ENCODE results near the gene LCE1B.

Gene LCE1B, protein sequence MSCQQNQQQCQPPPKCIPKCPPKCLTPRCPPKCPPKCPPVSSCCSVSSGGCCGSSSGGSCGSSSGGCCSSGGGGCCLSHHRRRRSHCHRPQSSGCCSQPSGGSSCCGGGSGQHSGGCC

DNA sequence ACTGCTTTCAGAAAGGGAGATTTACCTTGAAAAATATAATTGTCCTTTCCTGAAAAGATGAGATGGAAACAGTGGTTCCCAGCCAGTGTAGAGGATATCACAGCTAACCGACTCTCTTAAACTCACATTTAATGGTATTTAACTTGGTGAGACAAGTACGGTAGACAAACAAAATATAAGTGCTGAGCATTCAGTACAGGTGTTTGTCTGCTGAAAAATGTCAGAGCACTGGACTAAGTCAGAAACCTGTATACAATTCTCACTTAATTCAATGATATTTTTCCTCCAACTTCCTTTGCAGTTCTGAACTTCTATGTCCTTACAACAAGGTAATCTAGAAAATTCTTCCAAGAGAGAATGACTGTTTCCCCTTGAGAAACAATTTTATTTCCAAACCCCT lies at the start of gene LCE1B:
LCE1B (plus strand) TSS at position 301 of the 400 bp plus-strand sequence. CDS start 476 bp downstream, outside the sequence.
- no peak for DNase-seq

DNA sequence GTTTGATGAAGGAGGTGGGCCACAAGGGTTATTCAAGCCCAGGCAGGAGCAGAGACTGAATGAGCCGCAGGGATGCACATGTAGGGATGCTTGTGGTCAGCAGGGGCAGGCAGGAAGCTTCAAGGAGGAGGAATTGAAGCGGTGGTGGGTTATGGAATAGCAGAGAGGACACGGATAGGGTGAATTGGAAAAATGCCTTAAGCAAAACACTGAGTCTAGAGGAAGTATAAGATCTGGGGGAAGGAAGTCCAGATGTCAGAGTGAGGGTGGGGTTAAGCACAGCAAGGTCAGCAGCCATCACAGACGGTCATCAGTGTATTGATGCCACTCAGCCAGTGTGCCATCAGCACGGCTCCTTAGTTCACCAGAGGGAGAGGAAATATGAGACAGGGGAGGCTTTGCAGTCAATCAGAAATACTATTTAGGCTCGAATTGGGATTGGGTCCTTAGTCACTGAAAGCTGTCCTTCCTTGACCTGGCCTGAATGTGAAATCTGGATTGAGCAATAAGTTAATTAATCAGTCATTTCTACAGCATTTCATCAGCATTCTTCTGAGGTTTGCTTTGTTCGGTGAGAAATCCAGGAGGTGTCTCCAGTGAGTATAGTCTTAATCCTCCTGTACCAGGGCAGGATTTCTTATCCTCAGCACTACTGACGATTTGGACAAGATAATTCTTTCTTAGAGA lies 42.8 kb upstream of the LCE1B start:
- DNase-seq = no peak

DNA sequence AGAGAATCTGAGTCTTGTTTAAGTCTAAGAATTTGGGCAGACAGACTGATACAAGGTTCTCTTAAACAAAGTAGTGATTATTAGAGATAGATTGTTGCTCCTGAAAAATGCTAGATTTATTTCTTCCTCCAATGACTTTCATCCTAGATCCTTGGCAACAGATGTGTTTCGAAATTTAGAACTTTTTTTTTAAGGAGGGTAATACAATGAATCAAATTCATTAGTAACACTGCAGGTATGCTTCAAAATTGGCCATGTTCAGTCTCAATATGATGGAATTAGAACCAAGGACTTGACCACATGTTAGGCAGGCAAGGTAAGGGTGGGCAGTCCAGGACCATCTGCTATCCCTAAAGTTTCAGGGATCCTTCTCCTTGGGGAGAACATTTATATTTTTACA lies 41.4 kb upstream of the LCE1B start:
- DNase-seq = no peak

DNA sequence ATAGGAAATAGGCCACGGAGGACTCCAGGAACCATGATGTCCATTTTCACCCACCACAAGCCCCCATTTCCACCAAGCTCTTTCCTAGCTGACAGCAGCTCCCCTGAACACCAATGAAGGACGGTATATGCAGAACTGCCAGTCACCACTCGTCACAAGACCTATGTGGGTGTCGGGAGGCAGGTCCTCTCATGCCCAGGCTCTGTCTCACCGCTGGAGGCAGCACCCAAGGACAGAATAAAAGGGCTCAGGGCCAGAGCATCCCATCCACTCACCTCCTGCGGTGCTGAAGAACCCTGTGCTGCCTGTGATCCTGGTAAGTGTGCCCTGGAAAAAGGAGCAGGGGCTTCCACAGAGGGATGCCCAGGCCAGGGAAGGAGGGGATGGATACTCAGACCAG lies 36.9 kb upstream of the LCE1B start, which contains the start of gene LCE1F:
LCE1F (plus strand) TSS at position 266 of the 400 bp plus-strand sequence. CDS start 1,232 bp downstream, outside the sequence.
- no peak for DNase-seq

DNA sequence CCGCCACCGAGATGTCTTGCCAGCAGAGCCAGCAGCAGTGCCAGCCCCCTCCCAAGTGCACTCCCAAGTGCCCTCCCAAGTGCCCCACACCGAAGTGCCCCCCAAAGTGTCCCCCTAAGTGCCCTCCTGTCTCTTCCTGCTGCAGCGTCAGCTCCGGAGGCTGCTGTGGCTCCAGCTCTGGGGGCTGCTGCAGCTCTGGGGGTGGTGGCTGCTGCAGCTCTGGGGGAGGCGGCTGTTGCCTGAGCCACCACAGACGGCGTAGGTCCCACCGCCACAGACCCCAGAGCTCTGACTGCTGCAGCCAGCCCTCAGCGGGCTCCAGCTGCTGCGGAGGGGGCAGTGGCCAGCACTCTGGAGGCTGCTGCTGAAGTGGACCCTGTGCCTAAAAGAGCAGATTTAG lies 35.4 kb upstream of the LCE1B start:
- no peak for DNase-seq

DNA sequence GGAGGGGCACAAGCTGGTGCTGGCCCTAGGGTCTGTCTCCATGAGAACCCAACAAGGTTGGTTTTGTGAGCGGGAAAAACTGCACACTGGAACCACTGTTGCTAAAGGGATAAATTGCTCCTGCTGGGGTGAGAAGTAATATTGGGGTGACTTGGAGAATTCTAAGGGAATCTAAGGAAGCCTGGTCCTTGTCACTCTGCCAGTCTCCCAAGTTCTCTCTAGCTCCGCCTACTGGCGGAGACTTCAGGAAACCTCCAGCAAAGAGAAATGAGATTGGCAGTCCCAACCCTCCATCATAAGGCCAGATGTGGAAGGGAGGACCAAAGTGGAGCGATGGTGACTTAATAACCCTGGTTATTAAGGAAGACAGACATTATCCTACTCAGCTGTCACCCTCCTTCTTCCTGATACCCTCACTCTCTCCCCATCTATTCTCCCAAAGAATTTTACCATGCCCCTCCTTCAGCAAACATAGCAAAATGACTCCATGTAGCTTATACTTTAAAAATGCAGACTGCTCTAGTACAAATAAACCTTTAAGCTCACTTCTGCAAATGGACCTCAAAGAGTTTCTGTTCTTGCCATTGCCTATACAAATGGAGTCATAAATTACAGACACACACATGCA lies 34.1 kb upstream of the LCE1B start:
- DNase-seq = no peak

DNA sequence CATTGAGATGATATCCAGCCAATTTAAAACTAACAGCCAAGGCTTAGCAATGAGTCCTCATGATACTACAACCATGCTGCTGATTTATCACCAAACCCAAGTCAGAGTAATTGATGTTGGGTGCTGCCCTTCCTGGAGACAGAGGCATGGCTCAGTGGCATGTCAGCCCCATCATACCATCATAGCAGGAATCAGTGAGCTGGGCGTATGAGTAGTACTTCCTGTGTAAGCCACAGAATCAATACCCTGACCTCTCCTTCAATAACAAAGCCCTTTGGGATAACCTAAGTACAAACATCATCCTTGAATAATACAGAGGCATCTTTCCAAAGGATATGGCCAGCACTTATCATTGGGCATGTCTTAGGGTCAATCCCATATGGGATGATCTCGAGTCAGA lies 28.7 kb upstream of the LCE1B start:
- DNase-seq = no peak

DNA sequence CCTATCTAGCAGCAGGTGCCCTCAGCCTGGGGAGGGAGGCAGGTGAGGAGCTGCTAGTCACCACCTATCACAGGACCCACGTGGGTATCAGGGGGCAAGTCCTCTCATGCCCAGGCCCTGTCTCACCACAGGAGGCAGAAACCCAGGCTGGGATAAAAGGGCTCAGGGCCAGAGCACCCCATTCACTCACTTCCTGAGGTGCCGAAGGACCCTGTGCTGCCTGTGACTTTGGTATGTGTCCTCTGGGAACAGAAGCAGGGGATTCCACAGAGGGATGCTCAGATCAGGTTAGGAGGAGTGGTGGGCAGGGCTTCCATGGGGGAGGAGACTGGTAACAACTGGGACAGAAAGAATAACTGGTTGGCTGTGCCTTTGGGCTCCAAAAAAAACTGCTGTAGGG lies 25.7 kb upstream of the LCE1B start, which contains the start of gene LCE1E:
LCE1E (plus strand) TSS at position 181 of the 400 bp plus-strand sequence. CDS start 1,043 bp downstream, outside the sequence.
- DNase-seq = no peak

DNA sequence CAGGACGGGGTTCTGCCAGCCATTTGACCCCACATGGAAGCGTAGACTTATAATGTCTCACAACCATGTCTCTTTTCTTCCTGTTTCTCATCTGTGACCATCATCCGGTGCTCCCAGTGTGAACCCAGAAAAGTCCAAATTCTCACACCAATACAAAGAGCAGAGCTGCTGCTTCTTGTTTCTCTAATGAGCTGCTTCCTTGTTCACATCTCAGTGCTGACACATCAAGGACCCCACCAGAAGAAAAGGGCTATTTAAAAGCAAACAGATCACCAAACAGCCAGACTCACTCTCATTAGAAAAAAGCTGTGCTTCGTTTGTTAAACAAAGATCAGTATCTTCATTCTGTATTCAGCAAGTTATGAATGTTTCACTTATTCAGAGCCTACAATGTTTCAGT lies 16.1 kb upstream of the LCE1B start:
- no peak for DNase-seq

DNA sequence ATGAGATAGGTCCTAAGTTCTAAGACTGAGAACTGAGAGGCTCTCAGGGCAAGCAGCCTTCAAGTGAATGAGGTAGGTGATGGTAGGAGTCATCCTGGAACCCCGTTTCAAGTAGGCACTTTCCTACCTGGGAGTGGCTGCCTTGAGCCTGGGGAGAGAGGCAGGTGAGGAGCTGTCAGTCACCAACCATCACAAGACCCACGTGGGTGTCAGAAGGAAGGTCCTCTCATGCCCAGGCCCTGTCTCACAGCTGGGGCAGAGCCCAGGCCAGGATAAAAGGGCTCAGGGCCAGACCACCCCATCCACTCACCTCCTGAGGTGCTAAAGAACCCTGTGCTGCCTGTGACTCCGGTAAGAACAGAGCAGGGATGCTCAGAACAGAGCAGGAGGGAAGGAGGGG lies 15.3 kb upstream of the LCE1B start, which contains the start of gene LCE1D:
LCE1D (plus strand) TSS at position 301 of the 400 bp plus-strand sequence. CDS start 1,074 bp downstream, outside the sequence.
- no peak for DNase-seq

DNA sequence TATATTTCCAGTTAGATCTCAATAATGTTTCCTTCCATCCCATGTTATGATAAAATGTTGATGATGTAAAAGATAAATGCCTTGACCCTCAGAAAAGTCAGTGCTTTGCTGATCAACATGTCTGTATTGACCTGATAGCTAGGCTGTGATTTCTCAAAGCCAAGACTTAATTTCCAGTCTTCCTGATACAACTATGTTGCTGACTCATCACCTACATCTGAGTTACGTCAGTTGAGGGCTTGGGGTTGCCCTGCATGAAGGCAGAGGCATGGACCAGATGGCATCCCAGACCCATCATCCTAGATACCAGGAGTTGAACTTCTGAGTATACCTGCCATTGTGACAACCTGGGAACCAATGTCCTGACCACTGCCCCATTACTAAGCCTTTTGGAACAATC lies 10.4 kb upstream of the LCE1B start:
- no peak for DNase-seq

DNA sequence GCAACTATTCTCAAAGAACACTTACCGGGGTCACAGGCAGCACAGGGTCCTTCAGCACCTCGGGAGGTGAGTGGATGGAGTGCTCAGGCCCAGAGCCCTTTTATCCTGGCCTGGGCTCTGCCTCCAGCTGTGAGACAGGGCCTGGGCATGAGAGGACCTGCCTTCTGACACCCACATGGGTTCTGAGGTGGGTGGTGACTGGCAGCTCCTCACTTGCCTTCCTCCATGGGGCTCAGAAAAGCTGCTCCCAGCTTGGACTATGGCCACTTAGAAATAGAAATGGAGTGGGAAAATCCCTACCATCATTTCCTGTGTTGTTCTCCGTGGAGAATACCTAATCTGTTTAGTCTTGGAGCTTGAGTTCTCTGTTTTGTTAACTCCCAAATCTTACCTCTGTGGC lies 5.2 kb upstream of the LCE1B start, which contains the start of gene LCE1C:
LCE1C (minus strand) TSS at position 76 of the 400 bp plus-strand sequence. CDS start 1,173 bp downstream, outside the sequence.
- no peak for DNase-seq

DNA sequence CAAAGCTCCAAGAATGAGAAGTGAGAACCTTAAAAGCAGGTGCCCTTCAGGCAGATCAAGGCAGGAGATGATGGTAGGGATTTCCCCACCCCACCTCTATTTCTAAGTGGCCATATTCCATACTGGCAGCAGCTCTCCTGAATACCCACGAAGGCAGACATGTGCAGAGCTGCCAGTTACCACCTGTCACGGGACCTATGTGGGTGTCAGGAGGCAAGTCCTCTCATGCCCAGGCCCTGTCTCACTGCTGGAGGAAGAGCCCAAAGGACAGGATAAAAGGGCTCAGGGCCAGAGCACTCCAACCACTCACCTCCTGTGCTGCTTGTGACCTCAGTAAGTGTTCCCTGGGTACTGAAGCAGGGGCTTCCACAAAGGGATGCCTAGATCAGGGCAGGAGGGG lies 721 bp upstream of the LCE1B start:
- no peak for DNase-seq

DNA sequence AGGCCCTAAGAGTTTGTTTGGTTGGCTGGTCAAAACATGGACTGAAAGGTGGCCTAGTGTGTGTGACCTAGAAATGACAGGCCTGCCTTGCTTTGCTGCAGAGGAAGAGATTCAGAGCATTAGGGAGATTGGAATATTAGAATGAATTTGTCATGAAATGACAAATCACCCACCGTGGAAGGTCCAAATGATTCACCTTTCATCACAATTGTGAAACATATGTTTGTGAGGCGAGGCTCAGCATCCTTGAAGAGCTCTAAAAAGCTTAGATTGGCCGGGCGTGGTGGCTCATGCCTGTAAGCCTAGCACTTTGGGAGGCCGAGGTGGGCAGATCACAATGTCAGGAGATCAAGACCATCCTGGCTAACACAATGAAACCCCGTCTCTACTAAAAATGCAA lies 5.5 kb downstream of the LCE1B start:
- DNase-seq = no peak

DNA sequence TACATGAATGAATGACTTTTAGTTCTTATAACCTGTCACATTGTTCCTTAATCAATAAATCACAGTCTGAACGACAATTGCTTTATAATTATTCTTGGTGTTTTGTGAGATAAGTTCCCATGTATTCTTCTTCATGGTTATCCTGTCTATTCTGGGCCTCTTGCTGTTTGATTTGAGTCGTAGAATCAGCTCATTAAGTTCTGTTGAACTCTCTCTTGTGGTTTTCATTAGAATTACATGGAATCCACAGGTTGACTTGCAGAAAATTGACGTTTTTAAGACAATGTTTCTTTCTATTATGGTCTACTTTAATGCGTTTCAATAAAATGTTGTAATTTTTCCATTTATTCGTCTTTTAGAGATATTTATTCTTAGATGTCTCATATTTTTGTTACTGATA lies 11.5 kb downstream of the LCE1B start:
- DNase-seq = no peak

DNA sequence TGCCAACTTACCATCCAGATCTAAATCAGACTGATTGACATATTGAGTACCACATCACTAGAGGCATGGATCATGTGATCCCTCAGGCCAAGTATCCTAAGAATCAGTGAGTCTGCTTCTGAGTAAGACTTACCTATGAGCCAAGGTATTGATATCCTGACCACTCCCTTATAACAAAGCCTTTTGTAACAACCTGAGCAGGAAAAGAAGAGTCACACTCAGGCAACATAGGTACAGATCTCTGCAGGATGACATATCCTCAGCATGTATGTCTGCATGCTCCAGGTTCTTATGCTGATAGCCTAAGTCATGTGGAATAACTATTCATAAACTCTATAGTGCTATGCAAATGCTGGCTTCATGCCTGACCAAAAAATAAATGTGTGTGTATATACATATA lies 13.2 kb downstream of the LCE1B start:
- no peak for DNase-seq

DNA sequence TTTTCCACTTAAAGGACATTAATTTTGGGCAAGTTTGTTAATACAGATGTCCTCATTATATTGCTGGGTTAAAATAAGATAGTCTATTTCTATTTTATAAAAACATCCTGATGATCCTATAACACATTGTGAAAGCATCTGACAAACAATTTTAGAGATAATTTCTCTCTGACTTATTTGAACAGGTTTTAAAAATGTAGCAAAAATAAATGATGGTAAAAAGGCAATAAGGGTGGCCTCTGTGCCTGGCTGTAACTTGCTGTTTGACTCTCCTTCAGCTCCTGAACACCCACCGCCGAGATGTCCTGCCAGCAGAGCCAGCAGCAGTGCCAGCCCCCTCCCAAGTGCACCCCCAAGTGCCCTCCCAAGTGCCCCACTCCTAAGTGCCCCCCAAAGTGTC lies 15.4 kb downstream of the LCE1B start, which contains the start of gene LCE1A:
LCE1A (plus strand) TSS at position 301 of the 400 bp plus-strand sequence; CDS start at position 301, 0 bp downstream.
- no peak for DNase-seq

DNA sequence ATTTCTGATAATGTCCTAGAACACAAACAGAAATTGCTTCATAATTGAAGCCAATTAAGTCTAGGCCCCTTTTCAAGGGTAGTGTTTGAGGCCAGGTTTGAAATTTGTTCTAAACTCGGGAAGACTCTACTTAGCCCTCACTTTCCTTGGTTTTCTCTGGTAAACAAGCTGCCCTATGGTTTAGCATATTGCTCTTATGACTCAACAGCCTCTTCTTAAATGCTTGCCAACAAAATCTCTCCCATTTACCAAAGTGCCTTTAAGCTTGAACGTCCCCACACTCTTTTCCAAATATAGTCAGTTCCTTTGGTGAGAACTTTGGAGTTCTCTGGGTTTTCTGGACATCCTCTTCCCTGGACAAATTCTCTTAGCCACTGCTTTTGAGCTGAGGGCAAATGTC lies 25.1 kb downstream of the LCE1B start:
- no peak for DNase-seq

DNA sequence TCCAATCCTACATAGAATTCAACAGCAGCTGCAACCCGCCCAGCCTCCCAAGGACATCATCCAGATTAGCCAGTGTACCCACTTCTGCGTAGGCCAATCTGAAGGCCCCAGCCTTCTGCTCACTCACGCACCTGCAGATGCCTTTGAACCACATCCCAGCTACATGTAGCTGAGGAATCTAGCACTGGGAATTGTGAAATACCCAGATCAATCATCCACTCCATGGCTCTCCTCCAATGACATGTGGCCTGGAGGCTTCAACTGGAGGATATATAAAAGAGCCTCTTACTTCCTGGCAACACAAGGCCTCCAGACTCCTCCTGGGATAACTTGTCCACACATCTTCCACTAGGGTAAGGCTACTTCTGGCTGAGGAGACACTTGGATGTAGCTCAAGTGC lies 30.8 kb downstream of the LCE1B start, which contains the start of gene LCE6A:
LCE6A (plus strand) TSS at position 301 of the 400 bp plus-strand sequence. CDS start 665 bp downstream, outside the sequence.
- no peak for DNase-seq

DNA sequence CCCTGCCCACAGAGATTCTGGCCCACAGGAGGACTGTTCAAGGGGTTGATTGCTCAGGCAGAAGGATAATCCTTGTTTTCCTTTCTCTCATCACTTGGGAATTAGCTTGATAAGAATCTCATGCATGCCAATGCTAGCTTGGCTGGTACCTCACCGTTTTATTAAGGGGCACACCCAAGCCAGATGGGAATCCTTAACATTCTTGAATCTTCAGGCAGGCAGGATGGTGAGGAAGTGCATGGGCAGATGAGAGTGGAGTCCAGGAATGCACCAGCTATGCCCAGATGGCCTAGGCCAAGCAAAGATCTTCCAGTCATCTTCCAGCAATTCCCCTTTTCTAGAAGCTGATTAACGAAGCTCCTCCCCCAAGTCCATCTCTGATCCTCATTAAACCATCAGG lies 43.9 kb downstream of the LCE1B start:
- no peak for DNase-seq

DNA sequence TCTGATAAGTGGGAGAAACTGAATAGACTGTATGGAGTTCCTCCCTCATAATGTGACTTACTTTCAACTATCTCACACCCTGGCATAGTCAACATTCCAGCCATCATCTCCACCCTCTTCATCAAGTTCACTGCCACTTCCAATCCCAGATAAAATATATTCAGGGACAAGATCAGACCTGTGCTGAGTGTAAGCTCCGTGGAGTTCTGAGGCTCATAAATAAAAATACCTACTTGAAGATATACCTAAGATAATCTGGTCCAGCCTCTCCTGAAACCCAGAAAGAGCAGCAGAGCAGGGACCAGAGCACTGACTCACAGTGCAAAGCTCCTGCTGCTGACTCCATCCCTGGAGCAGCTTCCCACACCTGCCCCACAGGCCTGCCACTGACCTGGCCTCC lies 46.3 kb downstream of the LCE1B start:
- DNase-seq = no peak

DNA sequence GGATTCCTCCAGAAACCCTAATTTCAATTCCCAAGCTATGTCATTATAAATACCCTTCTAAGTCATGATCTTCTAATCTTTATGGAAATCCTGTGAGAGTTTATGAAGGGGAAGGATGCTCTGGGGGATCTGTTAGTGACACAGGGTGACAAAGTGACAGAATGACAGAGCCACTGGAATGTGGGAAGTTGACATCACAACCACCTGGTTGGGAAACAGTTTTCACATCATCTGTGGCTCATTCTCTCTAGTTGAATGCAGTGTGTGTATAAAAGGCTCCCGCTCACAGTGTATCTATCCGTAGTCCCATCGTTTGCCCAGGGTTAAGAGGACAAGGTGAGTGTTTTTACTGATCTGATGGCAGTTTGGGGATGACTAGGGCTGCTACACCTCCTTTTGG lies 47.9 kb downstream of the LCE1B start, which contains the start of gene LCE7A:
LCE7A (plus strand) TSS at position 301 of the 400 bp plus-strand sequence. CDS start 702 bp downstream, outside the sequence.
- no peak for DNase-seq

DNA sequence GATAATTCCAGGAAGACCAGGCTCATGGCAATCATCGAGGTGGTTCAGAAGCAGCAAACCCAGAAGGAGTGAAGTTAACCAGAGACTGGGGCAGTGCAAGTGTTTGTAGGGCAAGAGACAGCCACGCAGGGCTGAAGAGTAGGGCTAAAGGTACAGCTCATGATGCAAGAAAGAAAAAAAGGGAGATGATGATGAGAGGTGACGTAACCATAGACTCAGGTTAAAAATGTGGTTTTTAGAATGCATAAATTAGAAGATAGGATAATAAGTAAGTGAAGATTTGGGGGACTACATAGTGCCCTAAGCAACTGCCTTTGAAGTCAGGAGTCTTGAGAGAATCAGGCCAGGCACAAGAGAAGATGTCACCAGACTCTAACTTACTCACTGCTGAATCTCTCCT lies 48.4 kb downstream of the LCE1B start:
- DNase-seq = no peak

DNA sequence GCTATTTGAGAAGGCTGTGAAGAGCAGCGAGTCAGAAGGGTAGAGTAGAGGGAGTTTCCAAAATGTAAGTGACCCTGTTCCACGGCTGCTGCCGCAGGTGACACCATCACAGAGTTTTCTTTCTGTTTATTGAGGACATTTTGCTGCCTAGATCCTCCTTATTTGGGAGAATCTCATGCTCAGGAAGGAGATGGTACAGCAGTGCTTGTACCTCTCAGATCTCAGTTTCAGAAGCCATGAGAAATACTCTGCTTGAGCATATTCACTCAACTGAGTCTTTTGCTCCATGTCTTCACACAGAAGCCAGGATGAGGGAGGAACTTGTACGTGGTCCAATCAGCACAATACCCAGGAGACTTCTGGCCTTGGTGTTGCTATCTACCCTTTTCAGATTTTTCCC lies 49.6 kb downstream of the LCE1B start:
- no peak for DNase-seq

Data from stimulated activated CD4-positive, alpha-beta T cell treated with anti-CD3 and anti-CD28 coated beads, Interleukin-4, amount 100 ng/mL, for 1 hour (primary cell).